K562 (cell line): ENCODE measurements around the gene SCNN1A.

ENCODE experiments used
- CTCF ChIP-seq, 3 experiments: IDR thresholded peaks in 2 of 3; conservative IDR thresholded peaks in 1 of 3; 2 replicates each; pipeline ENCODE4 v1.5.1; 2011 to 2012; ENCODE audit warnings: low read length in 3 of 3, mild to moderate bottlenecking in 3 of 3, control low read depth in 2 of 3, improper control_type of control experiment in 1 of 3, inconsistent platforms in 1 of 3, low read depth in 1 of 3, mixed read lengths in 1 of 3, moderate library complexity in 1 of 3; ENCODE audit not compliant: insufficient read depth in 2 of 3
- TAF1 ChIP-seq: IDR thresholded peaks from 2 replicates; pipeline ENCODE4 v1.6.1; 2011; ENCODE audit warnings: mild to moderate bottlenecking, low read length, moderate library complexity; ENCODE audit not compliant: insufficient read depth, control insufficient read depth, severe bottlenecking; ENCODE audit errors: extremely low read depth
- ZNF57 ChIP-seq: fragments of 450-650 bp; formaldehyde crosslinking; IDR thresholded peaks from 2 replicates; pipeline ENCODE4 v1.4.0; 2020; ENCODE audit warnings: mild to moderate bottlenecking, moderate library complexity
- ZNF785 ChIP-seq: fragments of 250-450 bp; sonication (Bioruptor Pico); IDR thresholded peaks from 2 replicates; pipeline ENCODE4 v1.4.0; 2020; ENCODE audit warnings: mild to moderate bottlenecking
- TF ChIP-seq, protein P1 (sequence below), 2 experiments: fragments of 200-800 bp in 1 of 2; sonication (Bioruptor generic) in 1 of 2; sonication (generic) in 1 of 2; formaldehyde crosslinking in 1 of 2; IDR thresholded peaks in 1 of 2; conservative IDR thresholded peaks in 1 of 2; 2 replicates each; pipeline versions ENCODE4 v1.5.0 to v1.6.1; 2016 to 2020; ENCODE audit warnings: missing compliant biosample characterization in 1 of 2, missing genetic modification characterization in 1 of 2, missing genetic modification reagents in 1 of 2

DNA sequence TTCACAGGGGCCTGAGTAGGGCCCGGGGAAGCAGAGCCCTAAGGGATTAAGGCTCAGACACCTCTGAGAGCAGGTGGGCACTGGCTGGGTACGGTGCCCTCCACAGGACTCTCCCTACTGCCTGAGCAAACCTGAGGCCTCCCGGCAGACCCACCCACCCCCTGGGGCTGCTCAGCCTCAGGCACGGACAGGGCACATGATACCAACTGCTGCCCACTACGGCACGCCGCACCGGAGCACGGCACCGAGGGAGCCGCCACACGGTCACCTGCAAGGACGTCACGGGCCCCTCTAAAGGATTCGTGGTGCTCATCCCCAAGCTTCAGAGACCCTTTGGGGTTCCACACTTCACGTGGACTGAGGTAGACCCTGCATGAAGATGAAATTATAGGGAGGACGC lies 15.7 kb upstream of the SCNN1A start:
- TF ChIP-seq CTCF (IDR thresholded peaks at IDR 0.05 in 2 of 3, conservative IDR thresholded peaks at IDR 0.05 in 1 of 3; ENCODE audit: insufficient read depth in 2 of 3, low read depth in 1 of 3, low read length in 3 of 3) (no peak), TAF1 (no peak), ZNF57 (CRISPR knock-in tag) (no peak), ZNF785 (no peak)
- TF ChIP-seq, protein P1, sequence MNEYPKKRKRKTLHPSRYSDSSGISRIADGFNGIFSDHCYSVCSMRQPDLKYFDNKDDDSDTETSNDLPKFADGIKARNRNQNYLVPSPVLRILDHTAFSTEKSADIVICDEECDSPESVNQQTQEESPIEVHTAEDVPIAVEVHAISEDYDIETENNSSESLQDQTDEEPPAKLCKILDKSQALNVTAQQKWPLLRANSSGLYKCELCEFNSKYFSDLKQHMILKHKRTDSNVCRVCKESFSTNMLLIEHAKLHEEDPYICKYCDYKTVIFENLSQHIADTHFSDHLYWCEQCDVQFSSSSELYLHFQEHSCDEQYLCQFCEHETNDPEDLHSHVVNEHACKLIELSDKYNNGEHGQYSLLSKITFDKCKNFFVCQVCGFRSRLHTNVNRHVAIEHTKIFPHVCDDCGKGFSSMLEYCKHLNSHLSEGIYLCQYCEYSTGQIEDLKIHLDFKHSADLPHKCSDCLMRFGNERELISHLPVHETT (CRISPR knock-in tag; conservative IDR thresholded peaks at IDR 0.05 in 1 of 2, IDR thresholded peaks at IDR 0.05 in 1 of 2) = no peak
